ENCODE measurements around the gene TMEM145.

The TMEM145 gene

GRCh38 chr19:42283188-42284065 lies 29.7 kb upstream of the TMEM145 start:
- TF ChIP-seq CTCF (IDR thresholded peaks at IDR 0.05; ENCODE audit: low read depth, low read length) = no peak
- H3K4me3 ChIP-seq (ENCODE audit: low read depth, low read length) = peak overlapping the region; percentile 50

GRCh38 chr19:42284066-42284501 lies 29.0 kb upstream of the TMEM145 start:
- no peak for TF ChIP-seq CTCF (IDR thresholded peaks at IDR 0.05; ENCODE audit: low read depth, low read length)
- H3K4me3 ChIP-seq (ENCODE audit: low read depth, low read length) = peak overlapping the region; percentile 39

GRCh38 chr19:42284591-42285341 lies 28.3 kb upstream of the TMEM145 start:
- peak overlapping the region; percentile 75 for H3K4me3 ChIP-seq (ENCODE audit: low read depth, low read length)

GRCh38 chr19:42285541-42285941 lies 27.6 kb upstream of the TMEM145 start:
- TF ChIP-seq CTCF (IDR thresholded peaks at IDR 0.05; ENCODE audit: low read depth, low read length) = no peak

More at GRCh38 chr19:42284591-42285341, 28.3 kb upstream of the TMEM145 start:
- no peak for TF ChIP-seq CTCF (IDR thresholded peaks at IDR 0.05; ENCODE audit: low read depth, low read length)

GRCh38 chr19:42285988-42286348 lies 27.1 kb upstream of the TMEM145 start:
- no peak for TF ChIP-seq CTCF (IDR thresholded peaks at IDR 0.05; ENCODE audit: low read depth, low read length)
- H3K4me3 ChIP-seq (ENCODE audit: low read depth, low read length) = no peak overlapping the region

More at GRCh38 chr19:42285541-42285941, 27.6 kb upstream of the TMEM145 start:
- no peak overlapping the region for H3K4me3 ChIP-seq (ENCODE audit: low read depth, low read length)

- H3K4me3 ChIP-seq (ENCODE audit: low read depth, low read length) = no peak overlapping the region
- TF ChIP-seq CTCF (IDR thresholded peaks at IDR 0.05; ENCODE audit: low read depth, low read length) = no peak
Observed at GRCh38 chr19:42286349-42287016, 26.6 kb upstream of the TMEM145 start.
